Vagina (tissue), 2 donors: ENCODE measurements around the gene CRTAC1.
A peak's percentile ranks its signal among the peaks of the same experiment; 100 is the strongest.

Experiments used
- POLR2A ChIP-seq, 2 donors: fragments of 450-650 bp; IDR thresholded peaks; one replicate each; pipeline ENCODE4 v1.6.1; 2017; ENCODE audit warnings: antibody characterized with exemption in 2 of 2, mild to moderate bottlenecking in 2 of 2, moderate library complexity in 2 of 2
- POLR2AphosphoS5 ChIP-seq, 2 donors: sonication (generic); formaldehyde crosslinking; IDR thresholded peaks; one replicate each; pipeline ENCODE4 v1.9.0; 2017; ENCODE audit warnings: antibody characterized with exemption in 2 of 2, mild to moderate bottlenecking in 2 of 2, low read depth in 1 of 2; ENCODE audit not compliant: insufficient read depth in 1 of 2
- TF ChIP-seq, protein P1 (sequence below), 3 experiments: fragments of 450-650 bp in 2 of 3; fragments of 200-600 bp in 1 of 3; sonication (generic) in 1 of 3; IDR thresholded peaks; one replicate each; pipeline ENCODE4 v1.5.1; 2017 to 2019; ENCODE audit warnings: antibody characterized with exemption in 3 of 3, mild to moderate bottlenecking in 2 of 3, moderate library complexity in 2 of 3

DNA sequence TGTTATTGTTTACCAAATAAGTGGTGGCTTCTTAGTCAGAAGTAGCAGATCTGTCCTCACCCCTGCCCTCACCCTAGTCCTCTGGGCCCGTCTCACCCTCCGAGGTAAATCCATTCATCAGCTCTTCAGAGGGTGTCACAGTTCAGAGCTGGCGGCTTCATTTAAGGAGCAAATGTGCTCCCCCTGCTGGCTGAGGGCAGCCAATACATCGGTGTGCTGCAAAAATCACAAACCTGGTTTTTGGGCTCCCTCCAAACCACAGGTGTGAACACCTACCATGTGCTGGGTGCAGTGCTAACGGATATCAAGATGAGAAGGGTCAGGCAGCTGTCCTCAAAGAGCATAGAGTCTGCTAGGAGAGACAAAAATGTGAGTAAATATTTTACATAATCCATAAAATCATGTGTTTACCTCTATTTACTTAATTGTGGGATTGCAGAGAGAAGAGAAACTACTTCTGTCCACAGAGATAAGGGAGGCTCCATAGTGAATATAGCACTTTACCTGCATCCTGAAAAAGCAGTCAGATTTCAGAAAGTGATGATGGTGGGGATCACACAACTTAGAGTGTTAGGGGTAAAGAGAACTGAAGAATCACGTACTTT is 15.5 kb upstream of the CRTAC1 start:
- TF ChIP-seq POLR2A (IDR thresholded peaks at IDR 0.05) (no peak), POLR2AphosphoS5 (IDR thresholded peaks at IDR 0.05; ENCODE audit: insufficient read depth in 1 of 2, low read depth in 1 of 2) (no peak)
- TF ChIP-seq, protein P1, sequence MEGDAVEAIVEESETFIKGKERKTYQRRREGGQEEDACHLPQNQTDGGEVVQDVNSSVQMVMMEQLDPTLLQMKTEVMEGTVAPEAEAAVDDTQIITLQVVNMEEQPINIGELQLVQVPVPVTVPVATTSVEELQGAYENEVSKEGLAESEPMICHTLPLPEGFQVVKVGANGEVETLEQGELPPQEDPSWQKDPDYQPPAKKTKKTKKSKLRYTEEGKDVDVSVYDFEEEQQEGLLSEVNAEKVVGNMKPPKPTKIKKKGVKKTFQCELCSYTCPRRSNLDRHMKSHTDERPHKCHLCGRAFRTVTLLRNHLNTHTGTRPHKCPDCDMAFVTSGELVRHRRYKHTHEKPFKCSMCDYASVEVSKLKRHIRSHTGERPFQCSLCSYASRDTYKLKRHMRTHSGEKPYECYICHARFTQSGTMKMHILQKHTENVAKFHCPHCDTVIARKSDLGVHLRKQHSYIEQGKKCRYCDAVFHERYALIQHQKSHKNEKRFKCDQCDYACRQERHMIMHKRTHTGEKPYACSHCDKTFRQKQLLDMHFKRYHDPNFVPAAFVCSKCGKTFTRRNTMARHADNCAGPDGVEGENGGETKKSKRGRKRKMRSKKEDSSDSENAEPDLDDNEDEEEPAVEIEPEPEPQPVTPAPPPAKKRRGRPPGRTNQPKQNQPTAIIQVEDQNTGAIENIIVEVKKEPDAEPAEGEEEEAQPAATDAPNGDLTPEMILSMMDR (IDR thresholded peaks at IDR 0.05): peak; percentile 43 to 64 (median 53)
